CD14-positive monocyte (primary cell): Measurements from ENCODE around the gene GMPR. TPM values are rescaled to one million over a fixed set of nuclear protein-coding genes. Genes with fewer than 3 reads are reported as not detected.

Experiments used
- DNase-seq, 3 donors: peaks; one replicate each; pipeline ENCODE4 v3.0.0-alpha.2; 2011 to 2022
- H2AFZ ChIP-seq: 2 replicates; pipeline ENCODE4 v1.6.0; 2012; ENCODE audit warnings: mild to moderate bottlenecking, low read depth, low read length, inconsistent platforms; ENCODE audit not compliant: insufficient read depth, poor library complexity, severe bottlenecking
- H3K27ac ChIP-seq, 2 donors: 1 replicate in 1 of 2; 2 replicates in 1 of 2; pipeline ENCODE4 v1.5.1; 2012 to 2013; ENCODE audit warnings: low read length in 2 of 2, control low read depth in 1 of 2, inconsistent platforms in 1 of 2, low read depth in 1 of 2, mild to moderate bottlenecking in 1 of 2
- H3K27me3 ChIP-seq, 2 donors: one replicate each; pipeline versions ENCODE4 v1.6.0 to v1.6.1; 2011 to 2013; ENCODE audit warnings: low read length in 2 of 2; ENCODE audit not compliant: control insufficient read depth in 2 of 2, insufficient read depth in 2 of 2
- H3K36me3 ChIP-seq, 2 donors: replicated peaks in 1 of 2; 1 replicate in 1 of 2; 2 replicates in 1 of 2; pipeline versions ENCODE4 v1.5.1 to v1.6.1; 2012 to 2013; ENCODE audit warnings: low read length in 2 of 2, control low read depth in 1 of 2, inconsistent platforms in 1 of 2, mild to moderate bottlenecking in 1 of 2; ENCODE audit not compliant: insufficient read depth in 2 of 2, control insufficient read depth in 1 of 2
- H3K4me1 ChIP-seq, 2 donors: 1 replicate in 1 of 2; 2 replicates in 1 of 2; pipeline versions ENCODE4 v1.5.1 to v1.6.1; 2012 to 2013; ENCODE audit warnings: low read length in 2 of 2, control low read depth in 1 of 2, inconsistent platforms in 1 of 2, mild to moderate bottlenecking in 1 of 2, moderate library complexity in 1 of 2; ENCODE audit not compliant: insufficient read depth in 2 of 2, control insufficient read depth in 1 of 2
- H3K4me2 ChIP-seq: replicated peaks from 2 replicates; pipeline ENCODE3; 2012; ENCODE audit warnings: low read length, moderate library complexity, mild to moderate bottlenecking; ENCODE audit not compliant: poor library complexity, severe bottlenecking; ENCODE audit errors: extremely low read depth
- H3K4me3 ChIP-seq, 3 experiments: fragments of 200-600 bp in 1 of 3; sonication (generic) in 1 of 3; replicated peaks in 1 of 3; 1 replicate in 2 of 3; 2 replicates in 1 of 3; pipeline ENCODE4 v1.5.1; 2011 to 2013; ENCODE audit warnings: low read length in 3 of 3, mild to moderate bottlenecking in 3 of 3, control low read depth in 2 of 3, low read depth in 2 of 3, inconsistent platforms in 1 of 3, moderate library complexity in 1 of 3
- H3K79me2 ChIP-seq: 2 replicates; pipeline ENCODE4 v1.6.0; 2012; ENCODE audit warnings: mild to moderate bottlenecking, control low read depth, inconsistent platforms, low read length, moderate library complexity; ENCODE audit not compliant: insufficient read depth
- H3K9ac ChIP-seq: 2 replicates; pipeline ENCODE4 v1.6.0; 2017; ENCODE audit warnings: low read length, mild to moderate bottlenecking; ENCODE audit not compliant: insufficient read depth, poor library complexity, severe bottlenecking
- H3K9me3 ChIP-seq, 2 donors: replicated peaks in 1 of 2; 1 replicate in 1 of 2; 2 replicates in 1 of 2; pipeline versions ENCODE4 v1.5.1 to v1.6.1; 2012 to 2013; ENCODE audit warnings: low read length in 2 of 2, control low read depth in 1 of 2; ENCODE audit not compliant: control insufficient read depth in 1 of 2, insufficient read depth in 1 of 2
- H4K20me1 ChIP-seq: 2 replicates; pipeline ENCODE4 v1.6.0; 2012; ENCODE audit warnings: mild to moderate bottlenecking, low read length, control low read depth, moderate library complexity; ENCODE audit not compliant: insufficient read depth
- H3K27ac Mint-ChIP-seq, 7 donors: one replicate each; pipeline ENCODE4 v1.8.0; 2020; ENCODE audit warnings: mild to moderate bottlenecking in 7 of 7, mixed read lengths in 7 of 7, moderate library complexity in 6 of 7, inconsistent platforms in 2 of 7
- H3K27me3 Mint-ChIP-seq, 3 donors: one replicate each; pipeline ENCODE4 v1.8.0; 2021 to 2022; ENCODE audit warnings: low read depth in 3 of 3, mild to moderate bottlenecking in 3 of 3, mixed read lengths in 3 of 3, moderate library complexity in 3 of 3, inconsistent platforms in 1 of 3
- H3K36me3 Mint-ChIP-seq, 2 donors: one replicate each; pipeline ENCODE4 v1.8.0; 2020; ENCODE audit warnings: mixed read lengths in 2 of 2, inconsistent platforms in 1 of 2, mild to moderate bottlenecking in 1 of 2
- H3K4me1 Mint-ChIP-seq: one replicate; pipeline ENCODE4 v1.8.0; 2020; ENCODE audit warnings: mild to moderate bottlenecking, mixed read lengths
- H3K4me3 Mint-ChIP-seq, 2 donors: one replicate each; pipeline ENCODE4 v1.8.0; 2020; ENCODE audit warnings: mild to moderate bottlenecking in 2 of 2, mixed read lengths in 2 of 2, moderate library complexity in 1 of 2
- H3K9me3 Mint-ChIP-seq, 7 donors: one replicate each; pipeline ENCODE4 v1.8.0; 2020 to 2022; ENCODE audit warnings: mixed read lengths in 7 of 7, mild to moderate bottlenecking in 6 of 7, moderate library complexity in 6 of 7, inconsistent platforms in 2 of 7
- WGBS: methylation state at CpG from one replicate; pipeline ENCODE4 v1.1.5; 2013; ENCODE audit warnings: missing lambda C conversion rate; ENCODE audit not compliant: insufficient coverage; 5-methylcytosine and 5-hydroxymethylcytosine counted together
- intact Hi-C, 2 donors: fragments of 100-400 bp; cut with micrococcal nuclease; formaldehyde crosslinking; loops; one replicate each; pipeline versions ENCODE4 v1.15.0 to v1.15.1; 2023
- polyA plus RNA-seq, 3 donors: library from polyadenylated mRNA; depleted of rRNA in 1 of 3; unstranded in 2 of 3; stranded (reverse) in 1 of 3; fragments of 300-500 nt in 2 of 3; fragments of >200 nt in 1 of 3; fragmentation: Illumina TruSeq in 2 of 3; gene quantifications; 1 replicate in 2 of 3; 2 replicates in 1 of 3; pipeline ENCODE4 v1.2.3, GENCODE V29; 2012 to 2021
- TF ChIP-seq, protein P1 (sequence below): fragments of 200-600 bp; IDR thresholded peaks from one replicate; pipeline ENCODE4 v1.8.0; 2022; ENCODE audit warnings: antibody characterized with exemption, mild to moderate bottlenecking

Gene GMPR
- polyA plus RNA-seq, 3 donors = 1.9 to 3.8 (median 3.2) TPM

DNA sequence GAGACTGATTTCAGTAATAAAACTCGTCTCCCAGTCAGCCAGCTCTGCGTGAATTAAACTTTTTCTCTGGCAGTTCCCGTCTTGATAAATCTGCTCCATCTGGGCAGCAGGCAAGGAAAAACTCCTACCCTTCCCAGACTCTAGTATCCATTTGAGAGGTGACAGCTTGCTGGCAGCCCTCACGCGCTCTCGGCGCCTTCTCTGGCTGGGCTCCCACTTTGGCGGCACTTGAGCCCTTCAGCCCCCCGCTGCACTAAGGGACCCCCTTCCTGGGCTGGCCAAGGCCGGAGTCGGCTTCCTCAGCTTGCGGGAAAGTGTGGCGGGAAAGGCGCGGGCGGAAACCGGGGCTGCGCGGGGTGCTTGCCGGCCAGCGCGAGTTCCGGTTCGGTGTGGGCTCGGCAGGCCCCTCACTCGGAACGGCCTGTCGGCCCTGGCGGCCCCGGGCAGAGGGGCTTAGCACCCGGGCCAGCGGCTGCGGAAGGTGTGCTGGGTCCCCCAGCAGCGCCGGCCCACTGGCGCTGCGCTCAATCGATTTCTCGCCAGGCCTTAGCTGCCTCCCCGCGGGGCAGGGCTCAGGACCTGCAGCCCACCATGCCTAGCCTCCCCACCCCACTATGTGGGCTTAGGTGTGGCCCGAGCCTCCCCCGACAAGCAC, 21.8 kb upstream of the GMPR start:
- H3K4me3 Mint-ChIP-seq = peak overlapping the region in 1 of 2 donors; percentile 81

DNA sequence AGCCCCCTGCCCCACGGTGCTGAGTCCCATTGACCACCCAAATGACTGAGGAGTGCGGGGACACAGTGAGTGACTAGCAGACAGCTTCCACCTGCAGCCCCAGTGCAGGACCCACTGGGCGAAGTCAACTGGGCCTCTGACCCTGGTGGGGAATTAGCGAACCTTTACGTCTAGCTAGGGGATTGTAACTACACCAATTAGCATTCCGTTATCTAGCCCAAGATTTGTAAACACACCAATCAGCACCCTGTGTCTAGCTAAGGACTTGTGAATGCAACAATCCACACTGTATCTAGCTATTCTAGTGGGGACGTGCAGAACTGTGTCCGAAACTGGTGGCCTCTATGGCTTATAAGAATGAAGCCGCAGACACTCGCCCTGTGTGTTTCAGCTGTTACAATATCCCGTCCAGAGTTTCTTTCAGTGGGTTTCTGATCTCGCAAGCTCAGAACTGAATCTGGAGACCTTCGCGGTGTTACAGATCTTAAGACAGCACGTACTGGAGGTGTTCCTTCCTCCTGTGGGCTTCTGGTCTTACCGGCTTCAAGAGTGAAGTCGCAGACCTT, 21.1 kb upstream of the GMPR start:
- Histone ChIP-seq H3K9ac (no peak overlapping the region), H3K79me2 (no peaks in the 10 kb centered on the region), H3K36me3 (no peaks in the 10 kb centered on the region), H3K27me3 (peaks cover 0 to 20% of the 10 kb centered on the region in 2 donors), H4K20me1 (no peaks in the 10 kb centered on the region), H3K4me2 (no peak overlapping the region), H3K27ac (no peak overlapping the region), H3K9me3 (peaks cover 0 to 3% of the 10 kb centered on the region in 2 donors), H2AFZ (no peak overlapping the region), H3K4me1 (peaks cover 10 to 11% of the 10 kb centered on the region in 2 donors), H3K4me3 (no peak overlapping the region)
- 84% methylated on average over 15 of the region's 17 CpGs for WGBS
- peaks cover 14% of the 10 kb centered on the region for H3K4me1 Mint-ChIP-seq
- H3K36me3 Mint-ChIP-seq = peaks cover 0 to 3% of the 10 kb centered on the region in 2 donors
- H3K27ac Mint-ChIP-seq = no peak overlapping the region
- H3K4me3 Mint-ChIP-seq = peak overlapping the region in 1 of 2 donors; percentile 81
- intact Hi-C loops = no loop called here
- H3K27me3 Mint-ChIP-seq = peaks cover 20 to 39% (median 21%) of the 10 kb centered on the region in 3 donors
- no peak for DNase-seq
- peaks cover 0 to 8% (median 2%) of the 10 kb centered on the region in 7 donors for H3K9me3 Mint-ChIP-seq
- TF ChIP-seq, protein P1, sequence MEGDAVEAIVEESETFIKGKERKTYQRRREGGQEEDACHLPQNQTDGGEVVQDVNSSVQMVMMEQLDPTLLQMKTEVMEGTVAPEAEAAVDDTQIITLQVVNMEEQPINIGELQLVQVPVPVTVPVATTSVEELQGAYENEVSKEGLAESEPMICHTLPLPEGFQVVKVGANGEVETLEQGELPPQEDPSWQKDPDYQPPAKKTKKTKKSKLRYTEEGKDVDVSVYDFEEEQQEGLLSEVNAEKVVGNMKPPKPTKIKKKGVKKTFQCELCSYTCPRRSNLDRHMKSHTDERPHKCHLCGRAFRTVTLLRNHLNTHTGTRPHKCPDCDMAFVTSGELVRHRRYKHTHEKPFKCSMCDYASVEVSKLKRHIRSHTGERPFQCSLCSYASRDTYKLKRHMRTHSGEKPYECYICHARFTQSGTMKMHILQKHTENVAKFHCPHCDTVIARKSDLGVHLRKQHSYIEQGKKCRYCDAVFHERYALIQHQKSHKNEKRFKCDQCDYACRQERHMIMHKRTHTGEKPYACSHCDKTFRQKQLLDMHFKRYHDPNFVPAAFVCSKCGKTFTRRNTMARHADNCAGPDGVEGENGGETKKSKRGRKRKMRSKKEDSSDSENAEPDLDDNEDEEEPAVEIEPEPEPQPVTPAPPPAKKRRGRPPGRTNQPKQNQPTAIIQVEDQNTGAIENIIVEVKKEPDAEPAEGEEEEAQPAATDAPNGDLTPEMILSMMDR = no peak

More for the DNA sequence above, 21.8 kb upstream of the GMPR start:
- Histone ChIP-seq H3K9me3 (peaks cover 0 to 3% of the 10 kb centered on the region in 2 donors), H3K4me2 (peak overlapping the region; percentile 49), H3K4me3 (peak overlapping the region in 1 of 3 experiments; percentile 47), H3K27me3 (peaks cover 0 to 20% of the 10 kb centered on the region in 2 donors), H3K27ac (no peak overlapping the region), H4K20me1 (no peaks in the 10 kb centered on the region), H3K4me1 (peaks cover 10 to 11% of the 10 kb centered on the region in 2 donors), H3K36me3 (no peaks in the 10 kb centered on the region), H3K9ac (no peak overlapping the region), H2AFZ (peak overlapping the region; percentile 71), H3K79me2 (no peaks in the 10 kb centered on the region)
- peaks cover 0 to 3% of the 10 kb centered on the region in 2 donors for H3K36me3 Mint-ChIP-seq
- H3K9me3 Mint-ChIP-seq = peaks cover 0 to 8% (median 2%) of the 10 kb centered on the region in 7 donors
- intact Hi-C loops = no loop called here
- no peak for DNase-seq
- peaks cover 14% of the 10 kb centered on the region for H3K4me1 Mint-ChIP-seq
- TF ChIP-seq, protein P1 = no peak
- WGBS = 36% methylated on average over 42 of the region's 43 CpGs
- H3K27ac Mint-ChIP-seq = no peak overlapping the region
- peaks cover 20 to 37% (median 21%) of the 10 kb centered on the region in 3 donors for H3K27me3 Mint-ChIP-seq
